ENCODE data around the gene CCR3.

DNA sequence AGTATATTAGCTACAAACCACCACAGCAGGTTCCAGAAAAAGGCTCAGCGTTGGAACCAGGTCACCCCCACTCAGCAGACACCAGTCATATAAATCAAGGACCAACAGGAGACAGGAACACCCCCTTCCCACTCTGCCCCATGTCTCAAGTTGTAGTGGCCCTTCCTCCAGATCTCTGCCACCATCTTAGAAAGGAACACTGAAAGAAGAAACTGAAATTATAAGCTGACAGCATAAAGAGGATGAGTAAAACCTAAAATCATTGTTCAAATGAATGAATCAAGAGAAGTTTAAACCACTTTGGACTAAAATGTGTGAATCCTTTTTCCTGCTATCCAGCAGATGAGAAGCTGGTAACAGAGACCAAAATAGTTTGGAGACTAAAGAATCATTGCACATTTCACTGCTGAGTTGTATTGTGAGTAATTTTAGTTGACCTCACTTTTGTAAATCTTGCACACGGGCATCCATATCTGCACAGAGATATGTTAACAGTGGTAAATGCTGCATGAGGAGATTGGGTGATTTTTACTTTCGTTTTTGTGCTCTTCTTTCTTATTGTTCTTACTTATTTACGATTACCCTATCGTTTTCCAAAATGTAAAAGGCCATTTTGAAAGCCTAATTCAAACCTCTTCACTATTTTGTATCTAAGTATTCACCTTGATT lies 19.8 kb downstream of the CCR3 start:
- TF ChIP-seq YY1 (IDR thresholded peaks at IDR 0.05; ENCODE audit: insufficient read depth, insufficient read length): no peak
- TF ChIP-seq SUZ12 (IDR thresholded peaks at IDR 0.05; ENCODE audit: extremely low read depth, insufficient read depth, insufficient read length): no peak
- no peak for TF ChIP-seq ZNF274 (IDR thresholded peaks at IDR 0.05; ENCODE audit: low read depth, low read length)

Measured in NT2/D1 (cell line).